Thoracic aorta (tissue), 2 donors: ENCODE results near the gene ARHGAP44. TPM values are rescaled to one million over a fixed set of nuclear protein-coding genes. Genes with fewer than 3 reads are reported as not detected.

ENCODE experiments used
- ATAC-seq: fragments of 150-250 bp; one replicate; pipeline ENCODE4 v1.8.0; 2017; ENCODE audit warnings: low read depth; ENCODE audit not compliant: insufficient number of reproducible peaks, low FRiP score
- DNase-seq: peaks from one replicate; pipeline ENCODE4 v3.0.0-alpha.2; 2020; ENCODE audit warnings: low spot score
- H3K27ac ChIP-seq, 2 donors: fragments of 200-600 bp; sonication (generic); 1 replicate in 1 of 2; 2 replicates in 1 of 2; pipeline ENCODE4 v1.5.1; 2016; ENCODE audit warnings: mild to moderate bottlenecking in 2 of 2, moderate library complexity in 2 of 2
- H3K27me3 ChIP-seq: fragments of 200-600 bp; sonication (generic); replicated peaks from 2 replicates; pipeline ENCODE4 v1.6.0; 2016; ENCODE audit warnings: mild to moderate bottlenecking; ENCODE audit not compliant: insufficient read depth
- H3K36me3 ChIP-seq: fragments of 200-600 bp; sonication (generic); one replicate; pipeline ENCODE4 v1.5.1; 2016
- H3K4me1 ChIP-seq, 2 donors: fragments of 200-600 bp; sonication (generic); 1 replicate in 1 of 2; 2 replicates in 1 of 2; pipeline versions ENCODE4 v1.5.1 to v1.6.0; 2016; ENCODE audit warnings: low read depth in 2 of 2, mild to moderate bottlenecking in 1 of 2; ENCODE audit not compliant: control insufficient read depth in 1 of 2
- H3K4me3 ChIP-seq: fragments of 200-600 bp; sonication (generic); 2 replicates; pipeline ENCODE4 v1.5.1; 2016; ENCODE audit warnings: mild to moderate bottlenecking
- H3K9me3 ChIP-seq: fragments of 200-600 bp; sonication (generic); 2 replicates; pipeline ENCODE4 v1.5.1; 2016
- total RNA-seq, 2 donors: library from RNA; depleted of rRNA; stranded (reverse); fragments of >200 nt; gene quantifications; one replicate each; pipeline versions ENCODE4 v1.1.0 to v1.2.3, GENCODE V29; 2016
- TF ChIP-seq, protein P1 (sequence below): fragments of 200-600 bp; sonication (generic); IDR thresholded peaks from one replicate; pipeline ENCODE4 v1.5.1; 2019; ENCODE audit warnings: antibody characterized with exemption

The ARHGAP44 gene
- total RNA-seq, 2 donors from 2014 or later, result 7.3 to 10.3 TPM

DNA sequence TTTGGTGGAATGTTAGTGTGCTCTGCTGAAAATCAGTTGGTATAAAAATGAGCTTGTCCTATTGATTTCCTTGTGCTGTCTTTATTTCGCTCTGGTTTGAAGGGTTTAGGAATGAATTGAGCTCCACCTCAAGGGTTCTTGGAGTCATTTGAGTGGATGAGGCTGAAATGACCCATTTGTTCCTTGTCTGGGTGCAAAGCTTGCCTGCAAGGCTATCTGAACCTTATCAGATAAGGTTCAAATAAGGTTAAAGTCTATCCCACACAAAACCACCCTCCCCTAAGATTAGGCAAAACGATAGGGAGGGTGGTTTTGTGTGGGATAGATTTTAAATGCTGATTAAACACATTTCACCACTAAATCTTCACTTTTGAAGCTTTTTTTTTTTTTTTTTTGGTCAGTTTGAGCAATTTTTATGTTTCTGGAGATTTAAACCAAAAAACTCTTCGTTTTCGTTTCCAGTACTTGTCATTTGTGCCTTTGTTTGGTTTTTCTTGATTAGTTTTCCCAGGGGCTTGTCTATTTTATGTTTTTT, 62.7 kb downstream of the ARHGAP44 start:
- Histone ChIP-seq H3K27me3 (no peaks in the 10 kb centered on the region), H3K36me3 (no peaks in the 10 kb centered on the region), H3K27ac (no peak overlapping the region), H3K4me3 (no peak overlapping the region), H3K9me3 (no peaks in the 10 kb centered on the region), H3K4me1 (no peaks in the 10 kb centered on the region)
- TF ChIP-seq, protein P1, sequence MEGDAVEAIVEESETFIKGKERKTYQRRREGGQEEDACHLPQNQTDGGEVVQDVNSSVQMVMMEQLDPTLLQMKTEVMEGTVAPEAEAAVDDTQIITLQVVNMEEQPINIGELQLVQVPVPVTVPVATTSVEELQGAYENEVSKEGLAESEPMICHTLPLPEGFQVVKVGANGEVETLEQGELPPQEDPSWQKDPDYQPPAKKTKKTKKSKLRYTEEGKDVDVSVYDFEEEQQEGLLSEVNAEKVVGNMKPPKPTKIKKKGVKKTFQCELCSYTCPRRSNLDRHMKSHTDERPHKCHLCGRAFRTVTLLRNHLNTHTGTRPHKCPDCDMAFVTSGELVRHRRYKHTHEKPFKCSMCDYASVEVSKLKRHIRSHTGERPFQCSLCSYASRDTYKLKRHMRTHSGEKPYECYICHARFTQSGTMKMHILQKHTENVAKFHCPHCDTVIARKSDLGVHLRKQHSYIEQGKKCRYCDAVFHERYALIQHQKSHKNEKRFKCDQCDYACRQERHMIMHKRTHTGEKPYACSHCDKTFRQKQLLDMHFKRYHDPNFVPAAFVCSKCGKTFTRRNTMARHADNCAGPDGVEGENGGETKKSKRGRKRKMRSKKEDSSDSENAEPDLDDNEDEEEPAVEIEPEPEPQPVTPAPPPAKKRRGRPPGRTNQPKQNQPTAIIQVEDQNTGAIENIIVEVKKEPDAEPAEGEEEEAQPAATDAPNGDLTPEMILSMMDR, result no peak
- ATAC-seq (no peak), DNase-seq (no peak)

DNA sequence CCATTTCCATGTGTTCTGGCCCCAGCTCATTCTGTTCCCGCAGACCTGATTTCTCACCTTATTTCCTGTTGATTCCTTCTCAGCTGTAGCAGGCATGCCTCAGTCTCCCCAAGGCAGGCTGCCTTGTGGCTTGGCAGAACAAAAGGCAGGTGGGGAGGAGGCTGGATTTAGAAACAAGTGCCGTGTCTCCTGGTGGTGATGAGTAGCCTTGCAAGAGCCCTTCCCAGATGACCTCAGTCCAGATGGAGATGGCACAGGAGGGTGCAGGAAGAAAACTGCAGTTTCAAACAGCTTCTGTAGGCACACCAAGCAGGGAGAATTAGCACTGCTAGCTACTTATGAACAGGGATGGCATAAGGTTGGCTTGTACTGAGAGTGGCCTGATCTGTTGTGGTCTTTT, 64.6 kb downstream of the ARHGAP44 start:
- no peak overlapping the region for H3K27ac ChIP-seq
- no peaks in the 10 kb centered on the region for H3K27me3 ChIP-seq
- no peaks in the 10 kb centered on the region for H3K36me3 ChIP-seq
- TF ChIP-seq, protein P1, result no peak
- H3K4me3 ChIP-seq, result no peak overlapping the region
- H3K9me3 ChIP-seq, result no peaks in the 10 kb centered on the region
- no peak for DNase-seq
- no peaks in the 10 kb centered on the region for H3K4me1 ChIP-seq
- no peak for ATAC-seq

DNA sequence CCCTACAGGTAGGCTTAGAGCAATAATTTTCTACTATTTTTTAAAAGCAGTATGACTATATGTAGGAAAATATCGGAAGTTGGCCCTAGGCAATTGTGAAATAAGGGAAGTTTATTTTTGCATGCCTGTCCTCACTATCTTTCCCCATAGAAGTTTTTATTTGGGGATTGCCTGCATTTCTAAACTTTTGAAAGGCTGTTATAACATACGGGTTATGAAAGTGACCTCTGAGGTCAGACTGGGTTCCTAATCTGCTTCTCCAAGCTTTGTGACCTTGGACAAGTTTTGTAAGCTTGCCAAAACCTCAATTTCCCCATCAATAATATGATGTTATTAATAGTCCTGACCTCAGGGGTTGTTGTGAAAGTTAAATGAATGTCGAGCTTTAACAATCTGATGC, 67.1 kb downstream of the ARHGAP44 start:
- H3K4me1 ChIP-seq, result no peaks in the 10 kb centered on the region
- ATAC-seq (no peak), DNase-seq (no peak)
- no peak overlapping the region for H3K4me3 ChIP-seq
- TF ChIP-seq, protein P1, result no peak
- no peaks in the 10 kb centered on the region for H3K36me3 ChIP-seq
- no peaks in the 10 kb centered on the region for H3K27me3 ChIP-seq
- no peaks in the 10 kb centered on the region for H3K9me3 ChIP-seq
- no peak overlapping the region for H3K27ac ChIP-seq

DNA sequence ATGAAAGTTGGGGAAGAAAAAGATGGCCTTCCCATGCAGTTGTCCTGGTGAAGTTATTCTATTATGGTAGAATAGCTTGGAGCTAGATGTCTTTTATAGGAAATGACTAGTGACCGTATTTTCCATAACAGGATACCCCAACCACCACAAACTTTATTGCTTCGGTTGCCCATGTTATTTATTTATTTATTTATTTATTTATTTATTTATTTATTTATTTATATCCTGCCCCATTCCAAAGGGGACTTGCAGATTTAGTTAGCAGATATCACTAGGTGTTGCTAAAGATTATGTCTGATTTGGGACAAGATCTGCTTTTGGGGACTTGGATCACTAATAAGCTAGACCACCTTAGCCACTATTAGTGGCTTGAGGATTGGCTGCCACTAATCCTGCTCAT, 68.3 kb downstream of the ARHGAP44 start:
- Histone ChIP-seq H3K4me1 (no peaks in the 10 kb centered on the region), H3K27me3 (no peaks in the 10 kb centered on the region), H3K27ac (no peak overlapping the region), H3K4me3 (no peak overlapping the region), H3K36me3 (no peaks in the 10 kb centered on the region), H3K9me3 (no peaks in the 10 kb centered on the region)
- no peak for ATAC-seq
- no peak for DNase-seq
- TF ChIP-seq, protein P1, result no peak

DNA sequence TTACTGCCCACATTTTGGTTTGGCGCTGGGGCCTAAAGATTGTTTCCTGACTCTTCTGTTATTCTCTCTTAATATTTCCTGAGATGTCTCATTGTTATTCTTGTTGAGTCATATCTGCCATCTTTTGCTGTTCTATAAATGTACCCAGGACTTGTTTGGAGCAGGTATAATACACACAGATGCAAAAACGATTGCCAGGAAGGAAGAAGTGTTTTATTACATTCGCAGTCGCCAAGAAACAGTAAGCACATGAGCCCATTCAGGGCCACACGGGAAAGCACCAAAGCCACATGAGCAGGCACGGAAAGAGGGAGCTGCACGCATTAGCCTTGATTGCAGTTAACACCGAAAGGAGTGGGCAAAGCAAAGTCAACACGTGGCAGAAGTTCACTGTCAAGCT, 70.2 kb downstream of the ARHGAP44 start:
- H3K9me3 ChIP-seq, result no peaks in the 10 kb centered on the region
- DNase-seq (no peak), ATAC-seq (no peak)
- no peak overlapping the region for H3K4me3 ChIP-seq
- TF ChIP-seq, protein P1, result no peak
- H3K4me1 ChIP-seq, result no peaks in the 10 kb centered on the region
- no peak overlapping the region for H3K27ac ChIP-seq
- no peaks in the 10 kb centered on the region for H3K36me3 ChIP-seq
- no peaks in the 10 kb centered on the region for H3K27me3 ChIP-seq
